ENCODE measurements around the gene AGPAT2. TPM values are rescaled to one million over a fixed set of nuclear protein-coding genes. Genes with fewer than 3 reads are reported as not detected.
"Not testable (repeated sequence)": the region's sequence is repeated elsewhere in the genome, so short reads cannot be mapped to it uniquely, and the experiment has no call there.

Gene AGPAT2
- total RNA-seq, 2 donors from 2014 or later = 50.2 to 66.8 TPM

DNA sequence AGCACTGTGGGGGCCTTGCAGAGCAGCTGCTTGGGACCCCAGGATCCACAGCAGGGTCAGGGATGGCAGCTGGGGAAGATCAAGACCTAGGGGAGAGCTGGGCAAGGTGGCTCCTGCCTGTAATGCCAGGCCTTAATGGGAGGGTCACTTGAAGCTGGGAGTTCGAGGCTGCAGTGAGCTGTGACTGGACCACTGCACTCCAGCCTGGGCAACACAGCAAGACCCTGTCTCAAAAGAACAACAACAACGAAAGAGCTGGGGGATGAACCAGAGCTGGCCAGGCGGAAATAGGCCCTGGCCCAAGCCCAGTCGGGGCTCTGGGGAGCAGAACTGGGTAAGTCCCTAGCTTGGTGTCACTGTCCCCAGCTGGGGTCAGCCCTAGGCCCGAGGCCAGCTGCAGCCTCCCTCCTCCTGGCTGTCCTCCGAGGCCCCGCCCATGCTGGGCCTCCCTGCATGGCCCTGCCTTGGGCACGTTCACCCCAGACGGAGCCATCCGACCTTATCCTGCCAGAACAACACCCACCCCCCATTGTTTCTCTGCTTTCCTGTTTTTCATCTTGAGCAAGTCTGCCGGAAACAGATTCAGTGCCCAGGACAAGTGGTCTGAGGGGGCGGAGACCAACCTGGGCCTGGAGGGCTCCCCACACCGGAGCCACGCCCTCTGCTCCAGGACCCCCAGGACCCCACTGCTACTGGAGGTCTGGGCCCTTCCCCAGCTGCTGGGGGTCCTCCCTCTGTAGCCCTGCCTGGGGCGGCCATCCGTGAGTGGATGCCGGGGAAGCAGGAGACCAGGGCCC lies 27.0 kb upstream of the AGPAT2 start:
- Histone ChIP-seq H3K27me3 (replicated peaks; ENCODE audit: insufficient read depth) (no peaks in the 10 kb centered on the region), H3K27ac (no peak overlapping the region), H3K4me3 (no peak overlapping the region), H3K36me3 (no peaks in the 10 kb centered on the region), H3K4me1 (ENCODE audit: control insufficient read depth in 1 of 2, low read depth in 2 of 2) (peaks cover 8 to 13% of the 10 kb centered on the region in 2 donors), H3K9me3 (no peaks in the 10 kb centered on the region)
- TF ChIP-seq, protein P1, sequence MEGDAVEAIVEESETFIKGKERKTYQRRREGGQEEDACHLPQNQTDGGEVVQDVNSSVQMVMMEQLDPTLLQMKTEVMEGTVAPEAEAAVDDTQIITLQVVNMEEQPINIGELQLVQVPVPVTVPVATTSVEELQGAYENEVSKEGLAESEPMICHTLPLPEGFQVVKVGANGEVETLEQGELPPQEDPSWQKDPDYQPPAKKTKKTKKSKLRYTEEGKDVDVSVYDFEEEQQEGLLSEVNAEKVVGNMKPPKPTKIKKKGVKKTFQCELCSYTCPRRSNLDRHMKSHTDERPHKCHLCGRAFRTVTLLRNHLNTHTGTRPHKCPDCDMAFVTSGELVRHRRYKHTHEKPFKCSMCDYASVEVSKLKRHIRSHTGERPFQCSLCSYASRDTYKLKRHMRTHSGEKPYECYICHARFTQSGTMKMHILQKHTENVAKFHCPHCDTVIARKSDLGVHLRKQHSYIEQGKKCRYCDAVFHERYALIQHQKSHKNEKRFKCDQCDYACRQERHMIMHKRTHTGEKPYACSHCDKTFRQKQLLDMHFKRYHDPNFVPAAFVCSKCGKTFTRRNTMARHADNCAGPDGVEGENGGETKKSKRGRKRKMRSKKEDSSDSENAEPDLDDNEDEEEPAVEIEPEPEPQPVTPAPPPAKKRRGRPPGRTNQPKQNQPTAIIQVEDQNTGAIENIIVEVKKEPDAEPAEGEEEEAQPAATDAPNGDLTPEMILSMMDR (IDR thresholded peaks at IDR 0.05) = no peak
- DNase-seq (ENCODE audit: low spot score) (no peak), ATAC-seq (ENCODE audit: insufficient number of reproducible peaks, low FRiP score, low read depth) (no peak)

DNA sequence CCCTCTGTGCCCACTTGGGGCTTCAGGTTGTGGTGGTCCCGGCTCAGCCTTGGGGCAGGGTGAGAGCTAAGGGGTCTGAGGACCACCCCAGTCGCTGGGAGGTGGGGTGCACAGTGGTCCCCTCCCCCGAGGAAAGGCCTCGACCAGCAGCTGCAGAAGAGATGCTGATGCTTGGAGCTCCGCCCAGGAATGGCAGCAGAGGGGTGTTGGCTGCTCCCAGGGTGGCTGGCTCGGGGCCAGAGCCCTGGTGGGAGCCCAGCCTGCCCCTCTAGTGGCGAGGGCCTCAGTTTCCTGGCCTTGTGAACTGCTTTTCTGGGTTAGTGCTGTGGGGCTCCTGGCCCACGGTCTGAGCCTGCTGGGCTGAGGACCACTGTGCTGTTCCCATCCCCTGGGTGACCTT lies 26.3 kb upstream of the AGPAT2 start:
- Histone ChIP-seq H3K9me3 (no peaks in the 10 kb centered on the region), H3K27ac (no peak overlapping the region), H3K4me1 (ENCODE audit: control insufficient read depth in 1 of 2, low read depth in 2 of 2) (peaks cover 8 to 13% of the 10 kb centered on the region in 2 donors), H3K36me3 (no peaks in the 10 kb centered on the region), H3K4me3 (no peak overlapping the region), H3K27me3 (replicated peaks; ENCODE audit: insufficient read depth) (no peaks in the 10 kb centered on the region)
- DNase-seq (ENCODE audit: low spot score) = no peak
- TF ChIP-seq, protein P1 (IDR thresholded peaks at IDR 0.05) = no peak
- ATAC-seq (ENCODE audit: insufficient number of reproducible peaks, low FRiP score, low read depth) = no peak

DNA sequence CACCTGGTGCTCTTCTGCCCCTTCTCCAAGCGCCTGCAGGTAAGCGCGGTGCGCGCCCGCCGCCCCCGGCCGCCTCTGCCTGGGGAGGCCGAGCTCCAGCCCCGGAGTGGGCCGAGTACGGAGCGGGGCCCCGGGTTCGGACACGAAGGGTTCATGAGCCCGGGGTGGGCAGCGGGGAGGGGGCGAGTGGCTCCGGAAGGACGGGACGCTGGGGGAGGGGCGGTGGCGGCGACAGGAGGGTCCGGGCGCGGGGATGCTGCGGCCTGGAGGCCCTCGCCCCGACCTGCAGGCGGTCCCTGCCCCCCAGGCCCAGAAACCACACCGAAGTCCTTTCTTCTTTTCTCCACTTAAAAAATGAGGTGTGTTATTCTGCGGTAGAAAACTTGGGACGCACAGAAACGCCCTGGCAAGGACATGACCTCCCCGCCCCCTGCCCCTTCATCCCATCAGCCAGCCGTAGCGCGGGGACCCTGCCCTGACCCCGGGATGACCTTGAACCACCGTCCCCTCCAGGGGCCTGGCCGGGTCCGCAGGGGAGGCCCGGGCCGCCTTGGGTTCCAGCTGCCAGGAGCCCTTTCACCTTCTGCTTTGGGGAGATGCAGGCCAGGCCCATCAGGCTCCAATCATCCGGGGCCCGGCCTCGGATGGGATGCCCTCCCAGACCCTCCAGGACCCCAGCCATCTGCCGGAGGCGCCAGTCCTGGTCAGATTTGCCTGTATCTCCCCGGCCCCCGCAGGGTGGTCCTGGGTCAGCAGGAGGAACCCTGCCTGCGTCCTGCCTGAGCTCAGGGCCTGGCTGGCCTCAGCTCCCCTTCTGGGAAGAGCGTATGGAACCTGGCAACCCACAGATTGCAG lies 25.7 kb upstream of the AGPAT2 start:
- no peak overlapping the region for H3K27ac ChIP-seq
- H3K36me3 ChIP-seq = no peaks in the 10 kb centered on the region
- ATAC-seq (ENCODE audit: insufficient number of reproducible peaks, low FRiP score, low read depth) (no peak), DNase-seq (ENCODE audit: low spot score) (no peak)
- peak overlapping the region; percentile 47 for H3K4me3 ChIP-seq
- no peaks in the 10 kb centered on the region for H3K9me3 ChIP-seq
- TF ChIP-seq, protein P1 (IDR thresholded peaks at IDR 0.05) = no peak
- H3K27me3 ChIP-seq (replicated peaks; ENCODE audit: insufficient read depth) = no peaks in the 10 kb centered on the region
- H3K4me1 ChIP-seq (ENCODE audit: control insufficient read depth in 1 of 2, low read depth in 2 of 2) = peaks cover 8 to 13% of the 10 kb centered on the region in 2 donors

DNA sequence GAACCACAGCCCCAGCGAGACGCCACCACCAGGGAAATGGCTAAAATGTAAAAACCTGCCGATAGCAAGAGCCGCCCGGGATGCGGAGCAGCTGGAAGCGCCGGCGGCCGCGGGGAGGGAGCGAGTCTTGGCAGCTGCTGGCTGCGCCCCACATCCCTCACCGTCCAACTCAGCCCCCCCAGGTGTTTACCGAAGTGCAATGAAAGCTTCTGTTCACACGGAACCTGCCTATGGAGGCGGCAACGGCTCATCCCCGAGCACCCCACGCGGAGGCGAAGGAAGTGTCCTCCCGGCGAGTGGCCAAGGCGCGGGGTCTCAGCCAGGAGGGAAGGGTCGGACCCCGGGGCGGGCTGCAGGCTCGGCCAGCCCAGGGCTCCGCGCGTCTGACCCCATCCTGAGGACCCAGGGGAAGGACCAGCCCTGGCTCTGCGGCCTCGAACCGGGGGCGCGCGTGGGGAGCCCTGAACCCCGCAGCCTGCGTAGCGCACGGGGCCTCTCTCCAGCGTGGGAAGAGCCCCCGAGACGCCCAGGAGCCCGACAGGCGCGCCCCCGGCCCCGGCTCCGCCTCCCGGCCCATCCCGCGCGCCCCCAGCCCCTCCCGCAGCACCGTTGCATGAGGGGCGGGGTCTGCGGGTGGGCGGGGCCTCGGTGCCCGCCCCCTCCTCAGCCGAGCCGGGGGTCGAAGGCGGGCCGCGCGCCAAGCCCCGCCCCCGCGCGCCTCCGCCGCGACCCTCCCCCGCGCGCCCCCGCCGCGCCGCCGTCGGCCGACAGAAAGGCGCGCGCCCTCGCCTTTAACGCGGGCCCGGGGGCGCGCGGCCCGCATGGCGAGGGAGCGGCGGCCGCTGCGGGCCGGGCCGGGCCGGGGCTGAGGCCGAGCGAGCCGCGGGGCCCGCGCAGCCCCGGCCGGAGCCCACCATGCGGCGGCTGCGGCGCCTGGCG lies 24.8 kb upstream of the AGPAT2 start, which contains the start of gene DIPK1B:
DIPK1B (plus strand) TSS at position 822 of the 939 bp plus-strand sequence; CDS start at position 916, 94 bp downstream.
- ATAC-seq (ENCODE audit: insufficient number of reproducible peaks, low FRiP score, low read depth) = no peak
- H3K4me3 ChIP-seq = peak within 1 kb of the TSS; percentile 47
- H3K27me3 ChIP-seq (replicated peaks; ENCODE audit: insufficient read depth) = no peaks in the 10 kb centered on the region

DNA sequence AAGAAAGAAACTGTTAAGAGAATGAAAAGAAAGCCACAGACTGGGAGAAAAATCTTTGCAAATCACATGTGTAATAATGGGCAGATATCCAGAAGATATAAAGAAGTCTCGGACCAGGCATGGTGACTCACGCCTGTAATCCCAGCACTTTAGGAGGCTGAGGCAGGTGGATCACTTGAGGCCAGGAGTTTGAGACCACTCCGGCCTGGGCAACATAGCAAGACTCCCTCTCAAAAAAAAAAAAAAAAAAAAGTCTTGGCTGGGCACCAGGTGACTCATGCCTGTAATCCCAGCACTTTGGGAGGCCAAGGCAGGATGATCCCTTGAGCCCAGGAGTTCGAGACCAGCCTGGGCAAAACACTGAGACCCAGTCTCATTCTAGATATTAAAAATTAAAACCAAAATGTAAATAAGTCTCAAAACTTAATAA lies 24.0 kb upstream of the AGPAT2 start:
- H3K4me3 ChIP-seq; H3K27me3 ChIP-seq (replicated peaks; ENCODE audit: insufficient read depth); ATAC-seq (ENCODE audit: insufficient number of reproducible peaks, low FRiP score, low read depth); H3K9me3 ChIP-seq; H3K27ac ChIP-seq; H3K36me3 ChIP-seq; DNase-seq (ENCODE audit: low spot score): not testable (repeated sequence)
- peaks cover 8 to 13% of the 10 kb centered on the region in 2 donors for H3K4me1 ChIP-seq (ENCODE audit: control insufficient read depth in 1 of 2, low read depth in 2 of 2)

More for the DNA sequence above, 24.8 kb upstream of the AGPAT2 start, which contains the start of gene DIPK1B:
- peaks cover 8 to 13% of the 10 kb centered on the region in 2 donors for H3K4me1 ChIP-seq (ENCODE audit: control insufficient read depth in 1 of 2, low read depth in 2 of 2)
- no peaks in the 10 kb centered on the region for H3K36me3 ChIP-seq
- no peak within 1 kb of the TSS for H3K27ac ChIP-seq
- no peaks in the 10 kb centered on the region for H3K9me3 ChIP-seq
- TF ChIP-seq, protein P1 (IDR thresholded peaks at IDR 0.05) = no peak
- DNase-seq (ENCODE audit: low spot score) = no peak

Measured in thoracic aorta (tissue), 2 donors.